Measurements from ENCODE around the gene HCRTR1.

The HCRTR1 gene

DNA sequence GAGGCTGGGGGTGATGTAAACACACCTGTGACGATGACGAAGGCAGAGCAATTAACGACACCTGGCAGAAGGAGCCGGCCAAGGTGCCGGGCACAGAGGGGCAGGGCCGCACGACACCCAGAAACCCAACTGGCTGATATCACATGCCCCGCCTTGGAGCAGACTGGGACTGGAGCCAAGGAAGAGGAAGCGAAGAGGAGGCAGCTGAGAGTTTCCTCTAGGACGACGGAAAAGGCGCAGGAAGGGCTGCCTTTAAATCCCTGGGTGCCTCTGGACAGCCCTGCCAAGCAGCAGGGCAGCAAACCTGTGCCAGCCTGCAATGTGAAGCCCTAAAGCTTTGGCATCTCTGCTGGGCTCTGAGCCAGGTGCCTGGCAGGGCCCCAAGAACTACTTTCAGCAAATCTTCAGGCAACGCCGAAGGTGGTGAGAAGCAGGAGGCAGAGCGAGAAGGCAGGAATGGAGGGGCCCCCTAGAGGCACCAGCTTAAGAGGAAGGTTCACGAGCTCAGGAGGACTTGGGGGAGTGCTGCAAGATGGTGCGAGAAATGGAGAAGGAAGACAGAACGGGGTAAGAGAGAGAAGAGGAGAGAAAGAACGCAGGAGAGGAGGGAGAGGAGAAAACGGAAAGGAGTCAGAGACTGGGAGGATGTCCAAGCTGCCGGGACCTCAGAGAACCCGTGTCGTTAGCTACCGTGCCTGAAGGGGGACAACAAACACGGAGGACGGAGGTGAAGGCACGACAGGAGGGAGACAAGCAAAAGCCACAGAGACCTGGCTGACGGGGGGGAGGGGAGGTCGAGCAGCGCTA, 52.5 kb downstream of the HCRTR1 start:
- H3K27ac ChIP-seq, result peak overlapping the region; percentile 97
- CTCF ChIA-PET, result interaction anchor here (0.6 to 1.7 kb wide), 7 partner anchors 11 to 1583 kb away, joined by 3 to 10 read pairs (median 5); no protein-coding TSS in a partner anchor
- peak; percentile 77 for DNase-seq (ENCODE audit: low spot score)
- TF ChIP-seq, protein P1, sequence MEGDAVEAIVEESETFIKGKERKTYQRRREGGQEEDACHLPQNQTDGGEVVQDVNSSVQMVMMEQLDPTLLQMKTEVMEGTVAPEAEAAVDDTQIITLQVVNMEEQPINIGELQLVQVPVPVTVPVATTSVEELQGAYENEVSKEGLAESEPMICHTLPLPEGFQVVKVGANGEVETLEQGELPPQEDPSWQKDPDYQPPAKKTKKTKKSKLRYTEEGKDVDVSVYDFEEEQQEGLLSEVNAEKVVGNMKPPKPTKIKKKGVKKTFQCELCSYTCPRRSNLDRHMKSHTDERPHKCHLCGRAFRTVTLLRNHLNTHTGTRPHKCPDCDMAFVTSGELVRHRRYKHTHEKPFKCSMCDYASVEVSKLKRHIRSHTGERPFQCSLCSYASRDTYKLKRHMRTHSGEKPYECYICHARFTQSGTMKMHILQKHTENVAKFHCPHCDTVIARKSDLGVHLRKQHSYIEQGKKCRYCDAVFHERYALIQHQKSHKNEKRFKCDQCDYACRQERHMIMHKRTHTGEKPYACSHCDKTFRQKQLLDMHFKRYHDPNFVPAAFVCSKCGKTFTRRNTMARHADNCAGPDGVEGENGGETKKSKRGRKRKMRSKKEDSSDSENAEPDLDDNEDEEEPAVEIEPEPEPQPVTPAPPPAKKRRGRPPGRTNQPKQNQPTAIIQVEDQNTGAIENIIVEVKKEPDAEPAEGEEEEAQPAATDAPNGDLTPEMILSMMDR (conservative IDR thresholded peaks at IDR 0.05; ENCODE audit: low read depth), result peak; percentile 49; the same call in 1 of the 2 replicates
- POLR2A ChIA-PET (ENCODE audit: low non-redundant PET), result no interaction called here

DNA sequence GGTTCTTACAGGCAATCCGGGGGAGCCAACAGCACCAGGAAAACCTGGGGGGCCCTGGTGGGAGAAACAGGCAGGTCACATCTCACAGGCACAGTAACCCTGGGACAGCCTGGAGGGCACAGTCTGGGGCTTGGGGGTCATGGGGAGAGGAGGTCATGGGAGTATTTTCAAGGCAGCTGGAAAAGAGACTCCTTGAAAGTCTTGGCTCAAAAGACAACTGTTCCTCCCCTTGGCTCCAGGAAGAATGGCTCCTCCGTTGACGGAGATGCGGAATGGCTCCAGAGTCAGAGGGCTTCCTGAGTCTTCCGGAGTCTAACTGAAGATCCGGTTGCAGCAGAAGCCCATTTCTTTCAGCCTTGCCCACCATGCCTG, 53.1 kb downstream of the HCRTR1 start:
- TF ChIP-seq, protein P1 (conservative IDR thresholded peaks at IDR 0.05; ENCODE audit: low read depth), result no peak
- ChIA-PET POLR2A (ENCODE audit: low non-redundant PET) (no interaction called here), CTCF (interaction anchor here (0.6 to 1.7 kb wide), 5 partner anchors 12 to 118 kb away, joined by 3 to 10 read pairs (median 5); no protein-coding TSS in a partner anchor)
- peak overlapping the region; percentile 97 for H3K27ac ChIP-seq
- no peak for DNase-seq (ENCODE audit: low spot score)

DNA sequence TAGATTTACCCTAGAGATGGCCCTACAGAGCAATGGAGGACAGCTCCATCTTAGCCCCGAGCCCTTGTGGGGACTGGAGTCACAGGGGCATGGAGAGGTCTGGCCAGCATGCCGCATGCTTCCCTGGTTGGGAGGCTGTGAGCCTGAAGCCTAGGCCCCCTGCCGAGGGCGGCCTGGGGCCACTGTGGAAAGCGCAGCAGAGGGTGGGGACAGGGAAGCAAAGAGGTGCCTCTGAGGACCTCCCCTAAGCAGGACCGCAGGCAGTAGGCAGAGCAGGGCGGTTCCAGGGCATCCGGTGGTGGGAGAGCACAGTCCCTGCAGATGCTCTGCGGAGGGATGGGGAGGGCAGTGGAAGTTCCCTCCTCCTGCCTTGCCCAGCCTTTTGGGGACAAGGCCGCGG, 53.7 kb downstream of the HCRTR1 start:
- no peak for DNase-seq (ENCODE audit: low spot score)
- TF ChIP-seq, protein P1 (conservative IDR thresholded peaks at IDR 0.05; ENCODE audit: low read depth), result no peak
- ChIA-PET CTCF (interaction anchor here (0.6 to 0.7 kb wide), 2 partner anchors 84 to 117 kb away, joined by 3 read pairs; no protein-coding TSS in a partner anchor), POLR2A (ENCODE audit: low non-redundant PET) (no interaction called here)
- H3K27ac ChIP-seq, result peak overlapping the region; percentile 97

DNA sequence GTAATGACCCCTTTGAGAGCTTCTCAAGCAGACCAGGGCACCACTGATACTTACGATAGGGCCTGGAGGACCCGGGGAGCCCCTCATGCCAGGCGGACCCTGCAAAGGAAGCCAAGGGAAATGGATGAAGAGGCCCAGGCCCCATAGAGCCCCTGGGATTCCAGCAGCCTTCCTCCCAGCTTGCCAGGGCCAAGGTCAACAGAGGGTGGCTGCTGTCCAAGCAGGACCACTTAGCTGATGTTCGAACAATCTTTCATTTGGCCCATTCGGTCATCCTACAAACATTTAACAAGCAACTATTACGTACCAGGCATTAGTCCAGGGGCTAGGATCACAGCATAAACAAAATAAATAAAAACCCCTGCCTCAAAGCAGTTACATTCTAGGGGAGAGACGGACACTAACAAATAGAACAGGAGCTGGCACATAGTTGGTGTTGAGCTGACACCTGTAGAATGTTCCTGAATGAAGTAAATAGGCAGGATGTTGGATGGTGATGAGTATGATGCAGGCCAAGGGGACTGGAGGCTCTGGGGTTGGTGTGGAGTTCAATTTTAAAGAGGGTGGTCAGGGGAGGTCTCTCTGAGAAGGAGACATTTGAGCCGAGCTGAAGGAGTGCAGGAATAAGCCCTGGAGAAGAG, 54.2 kb downstream of the HCRTR1 start:
- peak overlapping the region; percentile 97 for H3K27ac ChIP-seq
- no peak for DNase-seq (ENCODE audit: low spot score)
- ChIA-PET POLR2A (ENCODE audit: low non-redundant PET) (no interaction called here), CTCF (interaction anchor here (0.7 kb wide), 1 partner anchor 83 kb away, joined by 3 read pairs; no protein-coding TSS in a partner anchor)
- TF ChIP-seq, protein P1 (conservative IDR thresholded peaks at IDR 0.05; ENCODE audit: low read depth), result no peak

DNA sequence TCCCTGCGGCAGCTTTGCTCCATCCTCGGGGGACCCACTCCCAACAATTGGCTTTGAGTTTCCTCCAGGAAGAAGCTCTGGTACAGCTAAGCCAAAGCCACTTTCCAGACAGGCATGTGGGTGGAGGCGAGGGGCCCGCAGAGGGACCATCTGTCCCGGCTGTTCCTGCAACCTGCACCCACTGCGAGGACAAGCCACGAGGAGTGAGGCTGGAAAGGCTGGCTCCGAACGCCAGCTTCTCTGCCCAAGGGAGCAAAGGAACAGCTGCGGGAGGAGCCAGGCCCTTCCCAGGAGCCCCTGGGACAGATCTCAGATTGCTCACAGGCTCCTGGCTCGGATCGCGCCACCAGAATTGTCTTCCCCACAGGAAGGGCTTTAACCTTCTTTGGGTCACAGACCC, 55.5 kb downstream of the HCRTR1 start:
- DNase-seq (ENCODE audit: low spot score), result no peak
- ChIA-PET CTCF (no interaction called here), POLR2A (ENCODE audit: low non-redundant PET) (no interaction called here)
- H3K27ac ChIP-seq, result peak overlapping the region; percentile 97
- TF ChIP-seq, protein P1 (conservative IDR thresholded peaks at IDR 0.05; ENCODE audit: low read depth), result no peak

DNA sequence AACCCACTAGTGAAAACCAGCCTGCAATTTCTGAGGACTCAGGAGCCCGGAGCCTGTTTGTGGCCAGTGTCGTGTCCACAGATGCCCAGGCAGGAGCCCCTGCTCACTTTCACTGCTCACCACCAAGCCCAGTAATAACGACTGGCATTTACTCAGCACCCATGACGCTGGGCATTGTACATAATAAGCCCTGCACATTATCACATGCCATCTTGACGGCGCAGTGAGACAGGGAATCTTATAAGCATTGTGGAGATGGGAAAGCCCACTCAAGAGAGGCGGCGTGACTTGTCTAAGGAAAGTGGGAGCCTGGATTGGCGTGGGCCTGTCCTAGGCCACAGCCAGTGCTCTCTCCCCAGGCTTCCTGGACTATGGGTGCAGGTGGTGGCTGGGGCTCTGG, 55.9 kb downstream of the HCRTR1 start:
- POLR2A ChIA-PET (ENCODE audit: low non-redundant PET), result no interaction called here
- CTCF ChIA-PET, result no interaction called here
- H3K27ac ChIP-seq, result peak overlapping the region; percentile 97
- DNase-seq (ENCODE audit: low spot score), result no peak
- TF ChIP-seq, protein P1 (conservative IDR thresholded peaks at IDR 0.05; ENCODE audit: low read depth), result no peak
